Glutamatergic neuron (in vitro differentiated cells): ENCODE measurements around the gene PTTG1IP. TPM values are rescaled to one million over a fixed set of nuclear protein-coding genes. Genes with fewer than 3 reads are reported as not detected.
"Not testable (repeated sequence)": the region's sequence is repeated elsewhere in the genome, so short reads cannot be mapped to it uniquely, and the experiment has no call there.

ENCODE experiments used
- DNase-seq: peaks from one replicate; pipeline ENCODE4 v3.0.0; 2022
- H3K27ac Mint-ChIP-seq: one replicate; pipeline ENCODE4 v1.8.0; 2020; ENCODE audit warnings: mild to moderate bottlenecking, mixed read lengths, inconsistent platforms; ENCODE audit not compliant: unreplicated experiment
- H3K27me3 Mint-ChIP-seq: one replicate; pipeline ENCODE4 v1.8.0; 2020; ENCODE audit warnings: mild to moderate bottlenecking, moderate library complexity, mixed read lengths, inconsistent platforms; ENCODE audit not compliant: unreplicated experiment
- H3K36me3 Mint-ChIP-seq: one replicate; pipeline ENCODE4 v1.8.0; 2020; ENCODE audit warnings: mild to moderate bottlenecking, mixed read lengths, inconsistent platforms; ENCODE audit not compliant: unreplicated experiment
- H3K4me1 Mint-ChIP-seq: one replicate; pipeline ENCODE4 v1.8.0; 2020; ENCODE audit warnings: mild to moderate bottlenecking, low read depth, mixed read lengths, inconsistent platforms; ENCODE audit not compliant: unreplicated experiment
- H3K4me3 Mint-ChIP-seq: one replicate; pipeline ENCODE4 v1.8.0; 2020; ENCODE audit warnings: mild to moderate bottlenecking, mixed read lengths, inconsistent platforms; ENCODE audit not compliant: unreplicated experiment
- H3K9me3 Mint-ChIP-seq: one replicate; pipeline ENCODE4 v1.8.0; 2020; ENCODE audit warnings: mild to moderate bottlenecking, moderate library complexity, mixed read lengths, inconsistent platforms; ENCODE audit not compliant: unreplicated experiment
- CTCF ChIP-seq: fragments of 200-600 bp; sonication (generic); IDR thresholded peaks from one replicate; pipeline ENCODE4 v1.5.0; 2021; ENCODE audit not compliant: partially characterized antibody, unreplicated experiment
- total RNA-seq: library from RNA; stranded (reverse); fragmentation: NEBNext Ultra II Directional; extraction: Animal tissue kit (Norgen Biotek cat#: 25700); gene quantifications from one replicate; pipeline ENCODE4 v1.2.1, GENCODE V29; 2021; ENCODE audit not compliant: unreplicated experiment

Gene PTTG1IP
- total RNA-seq, 1 donor from 2014 or later, result 249 TPM

GRCh38 chr21:44884097-44884496 is 10.6 kb upstream of the PTTG1IP start:
- no peak for TF ChIP-seq CTCF
- Mint-ChIP-seq H3K4me1 (no peaks in the 10 kb centered on the region), H3K27ac (no peak overlapping the region), H3K4me3 (no peak overlapping the region), H3K27me3 (peaks cover 1% of the 10 kb centered on the region), H3K36me3 (no peaks in the 10 kb centered on the region), H3K9me3 (peaks cover 4% of the 10 kb centered on the region)
- no peak for DNase-seq

DNA sequence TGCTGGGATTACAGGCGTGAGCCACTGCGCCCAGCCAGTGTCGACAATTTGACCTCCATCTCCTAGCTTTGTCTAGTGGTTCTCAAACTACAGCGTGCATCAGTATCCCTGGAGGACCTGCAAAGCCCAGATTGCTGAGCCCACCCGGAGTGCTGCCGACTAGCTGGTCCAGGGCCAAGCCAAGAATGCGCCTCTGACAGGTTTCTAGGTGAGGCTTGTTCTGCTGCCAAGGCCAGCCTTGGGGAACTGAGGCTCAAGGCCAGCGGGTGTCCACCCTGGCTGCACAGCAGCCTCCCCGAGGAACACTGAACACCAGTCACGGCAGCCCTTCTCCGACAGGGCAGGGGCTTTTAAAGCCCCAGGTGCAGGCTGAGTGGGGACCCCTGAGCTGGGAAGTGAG is 9.8 kb upstream of the PTTG1IP start:
- Mint-ChIP-seq H3K27ac (no peak overlapping the region), H3K4me3 (no peak overlapping the region), H3K9me3 (peaks cover 4% of the 10 kb centered on the region), H3K27me3 (peaks cover 1% of the 10 kb centered on the region), H3K4me1 (no peaks in the 10 kb centered on the region), H3K36me3 (no peaks in the 10 kb centered on the region)
- DNase-seq, result peak; percentile 6
- no peak for TF ChIP-seq CTCF

GRCh38 chr21:44881198-44881872 is 7.8 kb upstream of the PTTG1IP start:
- Mint-ChIP-seq H3K9me3 (peaks cover 4% of the 10 kb centered on the region), H3K27me3 (no peaks in the 10 kb centered on the region), H3K27ac (no peak overlapping the region), H3K4me1 (no peaks in the 10 kb centered on the region), H3K36me3 (no peaks in the 10 kb centered on the region), H3K4me3 (no peak overlapping the region)
- peak; percentile 2 for DNase-seq
- no peak for TF ChIP-seq CTCF

DNA sequence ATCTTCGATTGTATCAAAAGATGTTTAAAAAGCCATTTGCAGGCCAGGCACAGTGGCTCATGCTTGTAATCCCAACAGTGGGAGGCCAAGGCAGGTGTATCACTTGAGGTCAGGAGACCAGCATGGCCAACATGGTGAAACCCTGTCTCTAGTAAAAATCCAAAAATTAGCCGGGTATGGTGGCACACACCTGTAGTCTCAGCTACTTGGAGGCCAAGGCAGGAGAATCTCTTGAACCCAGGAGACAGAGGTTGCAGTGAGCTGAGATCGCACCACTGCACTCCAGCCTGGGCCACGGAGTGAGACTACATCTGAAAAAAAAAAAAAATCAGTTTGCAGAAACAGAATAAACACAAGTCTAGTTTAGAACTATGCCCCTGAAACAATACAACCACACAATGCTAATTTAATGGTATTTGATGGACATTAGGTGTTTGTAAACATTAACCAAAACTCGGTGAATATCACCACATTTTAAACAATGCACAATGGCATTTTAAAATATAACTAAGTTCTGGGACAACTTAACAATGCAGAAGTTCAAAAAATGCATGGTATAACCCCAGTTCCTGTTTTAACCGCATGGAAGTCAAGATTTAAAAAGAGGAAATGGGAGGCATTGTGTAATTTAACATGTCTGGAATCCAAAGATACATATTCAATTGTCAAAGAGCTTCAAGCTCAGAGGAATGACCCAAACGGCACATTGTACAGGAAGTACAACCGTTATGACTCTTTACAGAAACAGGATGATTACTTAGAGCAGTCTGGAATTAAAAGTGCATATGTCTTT is 7.1 kb upstream of the PTTG1IP start:
- TF ChIP-seq CTCF, result no peak

DNA sequence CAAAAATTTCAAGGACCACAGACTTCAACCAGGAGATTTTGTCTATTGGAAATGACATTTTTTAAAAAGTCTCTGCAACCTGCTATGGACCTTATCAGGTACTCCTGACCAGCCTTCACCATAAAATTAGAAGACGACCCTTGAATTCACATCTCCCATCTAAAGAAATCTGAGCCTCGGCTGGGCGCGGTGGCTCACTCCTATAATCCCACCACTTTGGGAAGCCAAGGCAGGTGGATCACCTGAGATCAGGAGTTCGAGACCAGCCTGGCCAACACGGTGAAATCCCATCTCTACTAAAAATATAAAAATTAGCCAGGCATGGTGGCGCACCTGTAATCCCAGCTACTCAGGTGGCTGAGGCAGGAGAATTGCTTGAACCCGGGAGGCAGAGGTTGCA is 5.7 kb upstream of the PTTG1IP start:
- H3K9me3 Mint-ChIP-seq, H3K27me3 Mint-ChIP-seq, H3K4me3 Mint-ChIP-seq, H3K27ac Mint-ChIP-seq, H3K36me3 Mint-ChIP-seq, DNase-seq, H3K4me1 Mint-ChIP-seq: not testable (repeated sequence)

More for the DNA sequence above, 7.1 kb upstream of the PTTG1IP start:
- Mint-ChIP-seq H3K9me3 (peaks cover 2% of the 10 kb centered on the region), H3K4me1 (peaks cover 3% of the 10 kb centered on the region), H3K27me3 (no peaks in the 10 kb centered on the region), H3K27ac (no peak overlapping the region), H3K36me3 (no peaks in the 10 kb centered on the region), H3K4me3 (no peak overlapping the region)
- no peak for DNase-seq
